OCI-LY3 (cell line): ENCODE measurements around the gene RGS6.

Source experiments
- EZH2phosphoT487 ChIP-seq: fragments of 200-600 bp; shearing (Covaris generic); IDR thresholded peaks from 2 replicates; pipeline ENCODE4 v1.6.1; 2018; ENCODE audit warnings: antibody characterized with exemption, mixed run types, low read depth
- TF ChIP-seq, protein P1 (sequence below): fragments of 200-600, 300-600 bp; sonication (generic); IDR thresholded peaks from 2 replicates; pipeline ENCODE4 v1.5.1; 2014; ENCODE audit warnings: antibody characterized with exemption, low read length, low read depth

DNA sequence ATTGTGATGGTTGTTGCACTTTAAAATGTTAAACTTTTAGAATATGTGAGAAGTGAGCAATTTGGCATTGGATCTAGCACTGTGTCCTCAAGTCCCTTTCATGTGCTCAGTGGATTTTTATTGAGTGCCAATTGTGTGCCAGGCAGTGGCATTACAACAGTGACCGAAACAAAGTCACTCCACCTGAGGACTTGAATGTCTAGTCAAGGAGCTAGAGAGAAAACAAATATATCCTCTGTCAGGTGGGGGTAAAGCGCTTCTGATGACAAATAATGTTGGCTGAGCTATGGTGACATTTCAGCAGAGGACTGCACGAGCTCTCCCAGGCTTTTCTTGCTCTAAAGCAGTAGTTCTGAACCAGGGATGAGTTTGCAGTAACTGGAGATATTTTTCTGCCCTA is 240.4 kb downstream of the RGS6 start:
- TF ChIP-seq, protein P1, sequence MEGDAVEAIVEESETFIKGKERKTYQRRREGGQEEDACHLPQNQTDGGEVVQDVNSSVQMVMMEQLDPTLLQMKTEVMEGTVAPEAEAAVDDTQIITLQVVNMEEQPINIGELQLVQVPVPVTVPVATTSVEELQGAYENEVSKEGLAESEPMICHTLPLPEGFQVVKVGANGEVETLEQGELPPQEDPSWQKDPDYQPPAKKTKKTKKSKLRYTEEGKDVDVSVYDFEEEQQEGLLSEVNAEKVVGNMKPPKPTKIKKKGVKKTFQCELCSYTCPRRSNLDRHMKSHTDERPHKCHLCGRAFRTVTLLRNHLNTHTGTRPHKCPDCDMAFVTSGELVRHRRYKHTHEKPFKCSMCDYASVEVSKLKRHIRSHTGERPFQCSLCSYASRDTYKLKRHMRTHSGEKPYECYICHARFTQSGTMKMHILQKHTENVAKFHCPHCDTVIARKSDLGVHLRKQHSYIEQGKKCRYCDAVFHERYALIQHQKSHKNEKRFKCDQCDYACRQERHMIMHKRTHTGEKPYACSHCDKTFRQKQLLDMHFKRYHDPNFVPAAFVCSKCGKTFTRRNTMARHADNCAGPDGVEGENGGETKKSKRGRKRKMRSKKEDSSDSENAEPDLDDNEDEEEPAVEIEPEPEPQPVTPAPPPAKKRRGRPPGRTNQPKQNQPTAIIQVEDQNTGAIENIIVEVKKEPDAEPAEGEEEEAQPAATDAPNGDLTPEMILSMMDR = no peak
- no peak for TF ChIP-seq EZH2phosphoT487
